HepG2 (cell line): ENCODE results near the gene BOD1L1. TPM values are rescaled to one million over a fixed set of nuclear protein-coding genes. Genes with fewer than 3 reads are reported as not detected.

Source experiments
- AGO1 ChIP-seq: fragments of 200-400 bp; formaldehyde crosslinking; IDR thresholded peaks from 2 replicates; pipeline ENCODE4 v1.6.1; 2017; ENCODE audit warnings: mild to moderate bottlenecking, low read depth, low read length, moderate library complexity; ENCODE audit not compliant: poor library complexity, severe bottlenecking
- CTCF ChIP-seq: sonication (generic); formaldehyde crosslinking; IDR thresholded peaks from 2 replicates; pipeline ENCODE4 v1.5.0; 2020; ENCODE audit warnings: mild to moderate bottlenecking, missing genetic modification reagents, moderate library complexity
- DR1 ChIP-seq: sonication (generic); formaldehyde crosslinking; IDR thresholded peaks from 2 replicates; pipeline ENCODE4 v1.8.0; 2021; ENCODE audit warnings: mild to moderate bottlenecking, missing genetic modification reagents, inconsistent platforms
- HMGXB4 ChIP-seq, 2 experiments: sonication (generic) in 1 of 2; formaldehyde crosslinking in 1 of 2; IDR thresholded peaks; 2 replicates each; pipeline versions ENCODE4 v1.4.0 to v1.6.1; 2018 to 2020; ENCODE audit warnings: missing genetic modification reagents in 2 of 2, borderline replicate concordance in 1 of 2, low read depth in 1 of 2, mild to moderate bottlenecking in 1 of 2, missing biosample characterization in 1 of 2
- NCOA2 ChIP-seq: sonication (generic); formaldehyde crosslinking; IDR thresholded peaks from 2 replicates; pipeline ENCODE4 v1.8.0; 2022; ENCODE audit warnings: inconsistent platforms
- ONECUT2 ChIP-seq: sonication (generic); formaldehyde crosslinking; IDR thresholded peaks from 2 replicates; pipeline ENCODE4 v1.4.0; 2020; ENCODE audit warnings: missing genetic modification reagents
- PHF21A ChIP-seq: sonication (generic); formaldehyde crosslinking; IDR thresholded peaks from 2 replicates; pipeline ENCODE4 v1.5.0; 2020; ENCODE audit warnings: mild to moderate bottlenecking, missing genetic modification reagents
- PRMT3 ChIP-seq: sonication (generic); formaldehyde crosslinking; IDR thresholded peaks from 2 replicates; pipeline ENCODE4 v1.8.1; 2022; ENCODE audit warnings: low read depth, mild to moderate bottlenecking, moderate library complexity, missing genetic modification reagents, borderline replicate concordance
- RBM39 ChIP-seq: fragments of 200-400 bp; formaldehyde crosslinking; IDR thresholded peaks from one replicate; pipeline ENCODE4 v1.6.1; 2018; ENCODE audit warnings: antibody characterized with exemption, mild to moderate bottlenecking, low read depth, low read length; ENCODE audit not compliant: poor library complexity, severe bottlenecking
- SP1 ChIP-seq, 2 experiments: fragments of 450-650 bp in 1 of 2; sonication (generic) in 1 of 2; formaldehyde crosslinking in 1 of 2; IDR thresholded peaks; 2 replicates each; pipeline versions ENCODE4 v1.4.0 to v1.6.1; 2016 to 2020; ENCODE audit warnings: missing genetic modification reagents in 1 of 2
- ZBTB25 ChIP-seq: IDR thresholded peaks from 2 replicates; pipeline ENCODE4 v1.6.1; 2018; ENCODE audit warnings: missing genetic modification reagents
- ZFP1 ChIP-seq: IDR thresholded peaks from 2 replicates; pipeline ENCODE4 v1.6.1; 2016
- ZNF101 ChIP-seq: sonication (generic); formaldehyde crosslinking; IDR thresholded peaks from 2 replicates; pipeline ENCODE4 v1.4.0; 2020; ENCODE audit warnings: mild to moderate bottlenecking, low read depth, missing genetic modification reagents, borderline replicate concordance
- ZNF557 ChIP-seq: sonication (generic); formaldehyde crosslinking; IDR thresholded peaks from 2 replicates; pipeline ENCODE4 v1.4.0; 2020; ENCODE audit warnings: missing genetic modification reagents
- ZNF687 ChIP-seq: sonication (generic); formaldehyde crosslinking; IDR thresholded peaks from 2 replicates; pipeline ENCODE4 v1.5.1; 2020; ENCODE audit warnings: mild to moderate bottlenecking, missing genetic modification reagents, moderate library complexity
- ZNF839 ChIP-seq: sonication (generic); formaldehyde crosslinking; IDR thresholded peaks from 2 replicates; pipeline ENCODE4 v1.4.0; 2020; ENCODE audit warnings: missing genetic modification reagents, mild to moderate bottlenecking, borderline replicate concordance
- ZSCAN25 ChIP-seq: sonication (generic); formaldehyde crosslinking; IDR thresholded peaks from 2 replicates; pipeline ENCODE4 v1.8.0; 2022; ENCODE audit warnings: mild to moderate bottlenecking, missing genetic modification reagents
- ZSCAN29 ChIP-seq: sonication (generic); formaldehyde crosslinking; conservative IDR thresholded peaks from 2 replicates; pipeline ENCODE4 v1.4.0; 2020; ENCODE audit warnings: mild to moderate bottlenecking, missing genetic modification reagents
- polyA plus RNA-seq, 8 experiments: library from polyadenylated mRNA; depleted of rRNA in 3 of 8; stranded (reverse) in 7 of 8; unstranded in 1 of 8; fragments of >200 nt; fragmentation: Illumina TruSeq in 4 of 8; extraction: Trizol in 4 of 8; gene quantifications; 2 replicates each; pipeline versions ENCODE4 v1.2.1 to v1.2.3, GENCODE V29; 2011 to 2016; ENCODE audit warnings: low read depth in 4 of 8, missing spikeins in 1 of 8, mixed read lengths in 1 of 8; ENCODE audit not compliant: insufficient read depth in 1 of 8
- total RNA-seq, 5 experiments: library from RNA; depleted of rRNA; stranded (reverse); fragments of >200 nt; fragmentation: Illumina TruSeq; extraction: Trizol; gene quantifications; 2 replicates each; pipeline ENCODE4 v1.2.3, GENCODE V29; 2016; ENCODE audit warnings: low read depth in 1 of 5

BOD1L1 gene
- total and polyA plus RNA-seq, 2 of the 13 experiments (the other 11 are each of a cell fraction or from before 2014, with no cell fraction given), result 11.7 to 17.9 TPM

- TF ChIP-seq ZNF687 (CRISPR knock-in tag) (peak; percentile 89), ZFP1 (CRISPR knock-in tag) (peak; percentile 74; the same call in 1 of the 2 replicates), AGO1 (peak; percentile 50), HMGXB4 (CRISPR knock-in tag; IDR thresholded peaks at IDR 0.05; ENCODE audit: borderline replicate concordance in 1 of 2, low read depth in 1 of 2) (peak; percentile 89 to 93), PRMT3 (CRISPR knock-in tag) (peak; percentile 80; the same call in 1 of the 2 replicates), ZNF101 (CRISPR knock-in tag) (no peak), PHF21A (CRISPR knock-in tag) (peak; percentile 53; the same call in 1 of the 2 replicates), DR1 (CRISPR knock-in tag) (peak; percentile 81), ZSCAN29 (no peak), ONECUT2 (CRISPR knock-in tag) (0 out of 2 replicates have a peak, but pooled peaks have one; percentile 40), SP1 (IDR thresholded peaks at IDR 0.05) (no peak), SP1 (CRISPR knock-in tag; IDR thresholded peaks at IDR 0.05) (peak; percentile 63; the same call in 1 of the 2 replicates), ZBTB25 (CRISPR knock-in tag) (peak; percentile 97), RBM39 (peak; percentile 85), CTCF (CRISPR knock-in tag) (peak; percentile 83), ZNF557 (CRISPR knock-in tag) (no peak), NCOA2 (peak; percentile 55), ZNF839 (CRISPR knock-in tag) (peak; percentile 82; the same call in 1 of the 2 replicates), ZSCAN25 (CRISPR knock-in tag) (peak; percentile 51; the same call in 1 of the 2 replicates)
Measured at GRCh38 chr4:13627606-13628311, at the start of gene BOD1L1 (continued).
